Subcutaneous adipose tissue (tissue), 4 donors: ENCODE measurements around the gene PTMS. TPM values are rescaled to one million over a fixed set of nuclear protein-coding genes. Genes with fewer than 3 reads are reported as not detected.

Experiments
- total RNA-seq, 4 donors: library from RNA; depleted of rRNA; stranded (reverse); fragments of >200 nt; gene quantifications; one replicate each; pipeline ENCODE4 v1.1.0, GENCODE V29; 2016
- TF ChIP-seq, protein P1 (sequence below): fragments of 450-650 bp; IDR thresholded peaks from one replicate; pipeline ENCODE4 v1.5.1; 2016; ENCODE audit warnings: low read depth, mild to moderate bottlenecking, control low read depth, antibody characterized with exemption, moderate library complexity

Gene PTMS, protein sequence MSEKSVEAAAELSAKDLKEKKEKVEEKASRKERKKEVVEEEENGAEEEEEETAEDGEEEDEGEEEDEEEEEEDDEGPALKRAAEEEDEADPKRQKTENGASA
- 100 to 1,000 TPM in 1 of 4 donors, 10 to 100 TPM in 3; 60.3 to 118 (median 92.0) TPM for total RNA-seq

GRCh38 chr12:6765634-6766581 lies at the start of gene PTMS:
Gene PTMS, plus strand, starts transcription at chr12:6766363. Its CDS starts 343 bp downstream, at chr12:6766706.
- TF ChIP-seq, protein P1, sequence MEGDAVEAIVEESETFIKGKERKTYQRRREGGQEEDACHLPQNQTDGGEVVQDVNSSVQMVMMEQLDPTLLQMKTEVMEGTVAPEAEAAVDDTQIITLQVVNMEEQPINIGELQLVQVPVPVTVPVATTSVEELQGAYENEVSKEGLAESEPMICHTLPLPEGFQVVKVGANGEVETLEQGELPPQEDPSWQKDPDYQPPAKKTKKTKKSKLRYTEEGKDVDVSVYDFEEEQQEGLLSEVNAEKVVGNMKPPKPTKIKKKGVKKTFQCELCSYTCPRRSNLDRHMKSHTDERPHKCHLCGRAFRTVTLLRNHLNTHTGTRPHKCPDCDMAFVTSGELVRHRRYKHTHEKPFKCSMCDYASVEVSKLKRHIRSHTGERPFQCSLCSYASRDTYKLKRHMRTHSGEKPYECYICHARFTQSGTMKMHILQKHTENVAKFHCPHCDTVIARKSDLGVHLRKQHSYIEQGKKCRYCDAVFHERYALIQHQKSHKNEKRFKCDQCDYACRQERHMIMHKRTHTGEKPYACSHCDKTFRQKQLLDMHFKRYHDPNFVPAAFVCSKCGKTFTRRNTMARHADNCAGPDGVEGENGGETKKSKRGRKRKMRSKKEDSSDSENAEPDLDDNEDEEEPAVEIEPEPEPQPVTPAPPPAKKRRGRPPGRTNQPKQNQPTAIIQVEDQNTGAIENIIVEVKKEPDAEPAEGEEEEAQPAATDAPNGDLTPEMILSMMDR: no peak

DNA sequence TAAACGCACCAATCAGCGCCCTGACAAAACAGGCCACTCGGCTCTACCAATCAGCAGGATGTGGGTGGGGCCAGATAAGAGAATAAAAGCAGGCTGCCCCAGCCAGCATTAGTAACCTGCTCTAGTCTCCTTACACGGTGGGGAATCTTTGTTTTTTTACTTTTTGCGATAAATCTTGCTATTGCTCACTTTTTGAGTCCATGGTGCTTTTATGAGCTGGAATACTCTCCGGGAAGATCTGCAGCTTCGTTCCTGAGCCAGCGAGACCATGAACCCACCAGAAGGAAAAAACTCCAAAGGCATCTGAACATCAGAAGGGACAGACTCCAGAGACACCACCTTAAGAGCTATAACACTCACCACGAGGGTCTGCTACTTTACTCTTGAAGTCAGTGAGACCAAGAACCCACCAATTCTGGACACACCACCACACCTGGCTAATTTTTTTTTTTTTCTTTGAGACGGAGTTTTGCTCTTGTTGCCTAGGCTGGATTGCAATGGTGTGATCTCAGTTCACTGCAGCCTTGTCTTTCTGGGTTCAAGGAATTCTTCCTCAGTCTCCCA lies 49.2 kb upstream of the PTMS start:
- TF ChIP-seq, protein P1: no peak

GRCh38 chr12:6722863-6723262 lies 43.3 kb upstream of the PTMS start:
- TF ChIP-seq, protein P1: no peak

GRCh38 chr12:6723607-6724408 lies 42.4 kb upstream of the PTMS start, which contains the start of gene COPS7A:
Gene COPS7A, plus strand, starts transcription at chr12:6724046. Its CDS starts 611 bp downstream, at chr12:6724657.
- TF ChIP-seq, protein P1: no peak

DNA sequence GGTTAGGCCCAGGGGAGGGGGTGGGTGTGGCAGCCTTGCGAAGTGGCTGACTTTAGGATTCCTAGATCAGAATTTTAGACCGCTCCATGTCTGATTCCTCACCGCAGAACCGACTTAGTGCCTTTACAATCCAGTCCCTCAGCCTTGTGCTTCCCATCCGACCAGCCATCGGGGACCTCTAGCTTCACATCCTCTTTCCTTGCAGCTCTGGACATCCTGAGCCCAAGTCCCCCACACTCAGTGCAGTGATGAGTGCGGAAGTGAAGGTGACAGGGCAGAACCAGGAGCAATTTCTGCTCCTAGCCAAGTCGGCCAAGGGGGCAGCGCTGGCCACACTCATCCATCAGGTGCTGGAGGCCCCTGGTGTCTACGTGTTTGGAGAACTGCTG lies 41.8 kb upstream of the PTMS start:
- TF ChIP-seq, protein P1: no peak

DNA sequence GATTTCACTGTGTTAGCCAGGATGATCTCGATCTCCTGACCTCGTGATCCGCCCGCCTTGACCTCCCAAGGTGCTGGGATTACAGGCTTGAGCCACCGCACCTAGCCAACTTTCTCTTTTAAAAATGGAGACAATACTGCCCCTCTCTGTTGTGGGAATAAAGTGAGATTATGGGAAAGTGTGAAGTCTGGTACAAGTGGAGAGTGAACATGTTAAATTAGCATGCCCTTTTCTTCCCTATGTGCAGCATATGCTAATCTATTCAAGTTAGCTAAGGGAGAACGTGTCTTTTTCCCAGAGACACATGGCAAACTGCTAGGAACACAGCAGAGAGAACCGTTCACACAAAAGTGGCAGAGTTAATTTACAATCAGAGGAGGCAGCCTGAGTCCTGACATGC lies 40.8 kb upstream of the PTMS start:
- TF ChIP-seq, protein P1: no peak

- TF ChIP-seq, protein P1: no peak
These were observed 37.0 kb upstream of the PTMS start for GRCh38 chr12:6729186-6729585.
